Kidney epithelial cell (primary cell): Measurements from ENCODE around the gene LRRFIP1. TPM values are rescaled to one million over a fixed set of nuclear protein-coding genes. Genes with fewer than 3 reads are reported as not detected.

ENCODE experiments used
- DNase-seq: peaks from one replicate; pipeline ENCODE4 v3.0.0-alpha.2; 2010; ENCODE audit warnings: low read depth
- H3K27me3 ChIP-seq: 2 replicates; pipeline ENCODE4 v1.6.0; 2011; ENCODE audit warnings: low read length; ENCODE audit not compliant: control insufficient read depth, insufficient read depth
- H3K36me3 ChIP-seq: 2 replicates; pipeline ENCODE4 v1.5.1; 2011; ENCODE audit warnings: low read length; ENCODE audit not compliant: control insufficient read depth, insufficient read depth
- H3K4me3 ChIP-seq: 2 replicates; pipeline ENCODE4 v1.5.1; 2011; ENCODE audit warnings: low read depth, mild to moderate bottlenecking, control low read depth, low read length
- CTCF ChIP-seq: IDR thresholded peaks from 2 replicates; pipeline ENCODE4 v1.5.1; 2011; ENCODE audit warnings: mild to moderate bottlenecking, moderate library complexity, low read length, control low read depth, inconsistent platforms; ENCODE audit not compliant: insufficient read depth, poor library complexity, severe bottlenecking
- total RNA-seq: library from RNA; depleted of rRNA; stranded (reverse); fragments of >200 nt; gene quantifications from 2 replicates; pipeline ENCODE4 v1.2.3, GENCODE V29; 2015

Gene LRRFIP1
- total RNA-seq, 1 donor from 2014 or later, result 97.5 TPM

- DNase-seq, result no peak
- Histone ChIP-seq H3K4me3 (no peak overlapping the region), H3K27me3 (no peaks in the 10 kb centered on the region), H3K36me3 (peaks cover 3% of the 10 kb centered on the region)
- no peak for TF ChIP-seq CTCF
Measured at GRCh38 chr2:237721458-237721857, 94.1 kb downstream of the LRRFIP1 start.

GRCh38 chr2:237722616-237723015 lies 95.2 kb downstream of the LRRFIP1 start:
- Histone ChIP-seq H3K4me3 (no peak overlapping the region), H3K36me3 (peaks cover 3% of the 10 kb centered on the region), H3K27me3 (no peaks in the 10 kb centered on the region)
- DNase-seq, result no peak
- no peak for TF ChIP-seq CTCF

GRCh38 chr2:237723023-237723422 lies 95.6 kb downstream of the LRRFIP1 start:
- no peaks in the 10 kb centered on the region for H3K27me3 ChIP-seq
- no peak for TF ChIP-seq CTCF
- H3K4me3 ChIP-seq, result no peak overlapping the region
- peaks cover 3% of the 10 kb centered on the region for H3K36me3 ChIP-seq
- DNase-seq, result no peak

- no peaks in the 10 kb centered on the region for H3K27me3 ChIP-seq
- TF ChIP-seq CTCF, result no peak
- no peak overlapping the region for H3K4me3 ChIP-seq
- DNase-seq, result no peak
- H3K36me3 ChIP-seq, result peaks cover 3% of the 10 kb centered on the region
Measured at GRCh38 chr2:237723602-237724001, 96.2 kb downstream of the LRRFIP1 start.

- no peak for DNase-seq
- no peak for TF ChIP-seq CTCF
- no peaks in the 10 kb centered on the region for H3K27me3 ChIP-seq
- H3K36me3 ChIP-seq, result peaks cover 3% of the 10 kb centered on the region
- no peak overlapping the region for H3K4me3 ChIP-seq
Measured at GRCh38 chr2:237724811-237725478, 97.6 kb downstream of the LRRFIP1 start.

- TF ChIP-seq CTCF, result no peak
- Histone ChIP-seq H3K4me3 (no peak overlapping the region), H3K27me3 (no peaks in the 10 kb centered on the region), H3K36me3 (peaks cover 3% of the 10 kb centered on the region)
- no peak for DNase-seq
Measured at GRCh38 chr2:237725661-237726060, 98.3 kb downstream of the LRRFIP1 start.
